Mesothelial cell of epicardium (in vitro differentiated cells): Measurements from ENCODE around the gene PLD3. TPM values are rescaled to one million over a fixed set of nuclear protein-coding genes. Genes with fewer than 3 reads are reported as not detected.
"Not testable (repeated sequence)": the region's sequence is repeated elsewhere in the genome, so short reads cannot be mapped to it uniquely, and the experiment has no call there.

Experiments used
- DNase-seq, 2 experiments: peaks; one replicate each; pipeline ENCODE4 v3.0.0; 2021; ENCODE audit warnings: low spot score in 2 of 2; ENCODE audit not compliant: unreplicated experiment in 2 of 2
- H3K27ac Mint-ChIP-seq: 2 replicates; pipeline ENCODE4 v1.8.0; 2021; ENCODE audit warnings: mixed read lengths
- H3K27me3 Mint-ChIP-seq: 2 replicates; pipeline ENCODE4 v1.8.0; 2021; ENCODE audit warnings: low read depth, mixed read lengths
- H3K36me3 Mint-ChIP-seq: 2 replicates; pipeline ENCODE4 v1.8.0; 2021; ENCODE audit warnings: mixed read lengths
- H3K4me1 Mint-ChIP-seq: 2 replicates; pipeline ENCODE4 v1.8.0; 2021; ENCODE audit warnings: mixed read lengths
- H3K4me3 Mint-ChIP-seq: 2 replicates; pipeline ENCODE4 v1.8.0; 2021; ENCODE audit warnings: mild to moderate bottlenecking, moderate library complexity, mixed read lengths
- H3K9me3 Mint-ChIP-seq: 2 replicates; pipeline ENCODE4 v1.8.0; 2021; ENCODE audit warnings: mixed read lengths
- total RNA-seq: library from RNA; stranded (reverse); gene quantifications from 3 replicates; pipeline ENCODE4 v1.2.1, GENCODE V29; 2021
- TF ChIP-seq, protein P1 (sequence below): fragments of 200-600 bp; sonication (generic); IDR thresholded peaks from one replicate; pipeline ENCODE4 v1.5.0; 2021; ENCODE audit warnings: antibody characterized with exemption; ENCODE audit not compliant: unreplicated experiment

The PLD3 gene
- total RNA-seq, 1 donor from 2014 or later, result 369 TPM

GRCh38 chr19:40366697-40367561, 18.4 kb downstream of the PLD3 start:
- no peaks in the 10 kb centered on the region for H3K9me3 Mint-ChIP-seq
- H3K36me3 Mint-ChIP-seq, result peaks cover 5% of the 10 kb centered on the region
- H3K4me3 Mint-ChIP-seq, result peak overlapping the region; percentile 77
- peaks cover 21% of the 10 kb centered on the region for H3K4me1 Mint-ChIP-seq
- peak overlapping the region; percentile 52 for H3K27ac Mint-ChIP-seq
- peak in 1 of 2 experiments; percentile 61 for DNase-seq
- H3K27me3 Mint-ChIP-seq, result no peaks in the 10 kb centered on the region
- TF ChIP-seq, protein P1, sequence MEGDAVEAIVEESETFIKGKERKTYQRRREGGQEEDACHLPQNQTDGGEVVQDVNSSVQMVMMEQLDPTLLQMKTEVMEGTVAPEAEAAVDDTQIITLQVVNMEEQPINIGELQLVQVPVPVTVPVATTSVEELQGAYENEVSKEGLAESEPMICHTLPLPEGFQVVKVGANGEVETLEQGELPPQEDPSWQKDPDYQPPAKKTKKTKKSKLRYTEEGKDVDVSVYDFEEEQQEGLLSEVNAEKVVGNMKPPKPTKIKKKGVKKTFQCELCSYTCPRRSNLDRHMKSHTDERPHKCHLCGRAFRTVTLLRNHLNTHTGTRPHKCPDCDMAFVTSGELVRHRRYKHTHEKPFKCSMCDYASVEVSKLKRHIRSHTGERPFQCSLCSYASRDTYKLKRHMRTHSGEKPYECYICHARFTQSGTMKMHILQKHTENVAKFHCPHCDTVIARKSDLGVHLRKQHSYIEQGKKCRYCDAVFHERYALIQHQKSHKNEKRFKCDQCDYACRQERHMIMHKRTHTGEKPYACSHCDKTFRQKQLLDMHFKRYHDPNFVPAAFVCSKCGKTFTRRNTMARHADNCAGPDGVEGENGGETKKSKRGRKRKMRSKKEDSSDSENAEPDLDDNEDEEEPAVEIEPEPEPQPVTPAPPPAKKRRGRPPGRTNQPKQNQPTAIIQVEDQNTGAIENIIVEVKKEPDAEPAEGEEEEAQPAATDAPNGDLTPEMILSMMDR, result no peak

- H3K27ac Mint-ChIP-seq, result no peak overlapping the region
- peaks cover 8% of the 10 kb centered on the region for H3K36me3 Mint-ChIP-seq
- no peaks in the 10 kb centered on the region for H3K27me3 Mint-ChIP-seq
- no peak overlapping the region for H3K4me3 Mint-ChIP-seq
- H3K4me1 Mint-ChIP-seq, result peaks cover 21% of the 10 kb centered on the region
- H3K9me3 Mint-ChIP-seq, result no peaks in the 10 kb centered on the region
- DNase-seq, result no peak
- TF ChIP-seq, protein P1, result no peak
These were observed 19.3 kb downstream of the PLD3 start for GRCh38 chr19:40367577-40368434.

DNA sequence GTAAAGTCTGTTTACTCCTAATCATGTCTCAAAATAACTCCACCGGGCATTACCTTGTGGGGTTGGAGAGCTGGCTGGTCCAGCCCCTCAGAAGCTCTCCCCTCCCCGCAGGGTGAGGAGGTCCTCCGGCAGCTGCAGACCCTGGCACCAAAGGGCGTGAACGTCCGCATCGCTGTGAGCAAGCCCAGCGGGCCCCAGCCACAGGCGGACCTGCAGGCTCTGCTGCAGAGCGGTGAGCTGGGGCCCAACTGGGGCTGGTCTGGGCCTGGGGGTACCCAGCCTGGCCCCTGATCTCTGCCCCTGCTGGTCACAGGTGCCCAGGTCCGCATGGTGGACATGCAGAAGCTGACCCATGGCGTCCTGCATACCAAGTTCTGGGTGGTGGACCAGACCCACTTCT, 21.3 kb downstream of the PLD3 start:
- peaks cover 19% of the 10 kb centered on the region for H3K4me1 Mint-ChIP-seq
- no peak overlapping the region for H3K4me3 Mint-ChIP-seq
- no peak overlapping the region for H3K27ac Mint-ChIP-seq
- no peak for DNase-seq
- TF ChIP-seq, protein P1, result no peak
- H3K36me3 Mint-ChIP-seq, result peaks cover 16% of the 10 kb centered on the region
- no peaks in the 10 kb centered on the region for H3K9me3 Mint-ChIP-seq
- H3K27me3 Mint-ChIP-seq, result no peaks in the 10 kb centered on the region

GRCh38 chr19:40370253-40370652, 21.8 kb downstream of the PLD3 start:
- H3K9me3 Mint-ChIP-seq, DNase-seq, H3K27ac Mint-ChIP-seq, H3K4me3 Mint-ChIP-seq, H3K27me3 Mint-ChIP-seq: not testable (repeated sequence)
- peaks cover 15% of the 10 kb centered on the region for H3K4me1 Mint-ChIP-seq
- H3K36me3 Mint-ChIP-seq, result peaks cover 20% of the 10 kb centered on the region

DNA sequence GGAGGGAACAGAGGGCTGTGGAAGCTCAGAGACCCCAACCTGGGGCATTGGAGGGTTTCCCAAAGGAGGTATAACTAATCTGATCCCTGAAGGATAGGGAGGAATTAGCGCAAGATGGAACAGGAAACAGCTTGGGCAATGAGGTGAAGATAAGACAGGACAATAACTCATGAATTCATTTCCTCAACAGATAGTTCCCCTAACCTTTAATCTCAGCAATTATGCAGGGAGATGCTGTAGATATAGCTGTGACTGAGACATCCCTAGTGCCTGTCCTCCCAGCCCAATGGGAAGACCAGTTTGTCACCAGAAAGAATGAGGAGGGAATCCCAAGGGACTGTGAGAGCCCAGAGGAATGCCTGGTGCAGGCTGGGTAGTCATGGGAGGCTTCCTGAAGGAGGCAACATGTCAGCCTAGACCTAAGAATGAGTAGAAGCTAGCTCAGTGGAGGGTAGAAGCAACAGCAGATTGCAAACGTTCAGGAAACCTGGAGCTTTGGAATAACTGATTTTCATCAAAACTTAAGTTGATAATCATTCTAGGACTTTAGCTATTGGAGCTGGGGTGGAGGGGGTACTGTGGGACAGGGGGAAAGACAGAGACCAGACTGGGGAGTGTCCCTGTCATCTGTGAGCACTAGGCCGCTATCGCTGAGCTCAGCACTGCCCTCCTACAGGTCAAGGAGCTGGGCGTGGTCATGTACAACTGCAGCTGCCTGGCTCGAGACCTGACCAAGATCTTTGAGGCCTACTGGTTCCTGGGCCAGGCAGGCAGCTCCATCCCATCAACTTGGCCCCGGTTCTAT, 22.7 kb downstream of the PLD3 start:
- Mint-ChIP-seq H3K36me3 (peaks cover 23% of the 10 kb centered on the region), H3K4me3 (no peak overlapping the region), H3K9me3 (no peaks in the 10 kb centered on the region), H3K4me1 (peaks cover 9% of the 10 kb centered on the region), H3K27me3 (no peaks in the 10 kb centered on the region), H3K27ac (no peak overlapping the region)
- no peak for DNase-seq
- TF ChIP-seq, protein P1, result no peak
